Naive thymus-derived CD8-positive, alpha-beta T cell (primary cell): ENCODE data around the gene RNASE8. TPM values are rescaled to one million over a fixed set of nuclear protein-coding genes. Genes with fewer than 3 reads are reported as not detected.

ENCODE experiments used
- ATAC-seq, 2 donors: fragments of 150-1000 bp; cut with Tn5 transposase in 1 of 2; sonication (Bioruptor Pico), chemical (Tn5 transposase) in 1 of 2; 1 replicate in 1 of 2; 2 replicates in 1 of 2; pipeline ENCODE4 v1.10.0; 2021; ENCODE audit warnings: mild to moderate bottlenecking in 2 of 2, moderate library complexity in 2 of 2
- POLR2A ChIA-PET: fragments of 350-600 bp; sonication (Branson Sonifier 250); formaldehyde crosslinking; loops from one replicate; lab custom pipeline; 2021; ENCODE audit warnings: antibody characterized with exemption; lab: Charles Lee
- DNase-seq, 10 donors: peaks; one replicate each; pipeline versions ENCODE4 v3.0.0 to v3.0.0-alpha.2; 2020 to 2022
- H3K27ac Mint-ChIP-seq, 10 donors: one replicate each; pipeline ENCODE4 v1.8.0; 2020 to 2022; ENCODE audit warnings: mild to moderate bottlenecking in 10 of 10, mixed read lengths in 10 of 10, moderate library complexity in 4 of 10, inconsistent platforms in 1 of 10
- H3K27me3 Mint-ChIP-seq, 5 donors: one replicate each; pipeline ENCODE4 v1.8.0; 2021 to 2022; ENCODE audit warnings: mixed read lengths in 5 of 5
- H3K36me3 Mint-ChIP-seq, 3 donors: one replicate each; pipeline ENCODE4 v1.8.0; 2020 to 2022; ENCODE audit warnings: mixed read lengths in 3 of 3, mild to moderate bottlenecking in 2 of 3, inconsistent platforms in 1 of 3
- H3K4me1 Mint-ChIP-seq, 4 donors: one replicate each; pipeline ENCODE4 v1.8.0; 2021 to 2022; ENCODE audit warnings: mixed read lengths in 4 of 4
- H3K4me3 Mint-ChIP-seq, 10 donors: one replicate each; pipeline ENCODE4 v1.8.0; 2020 to 2022; ENCODE audit warnings: mild to moderate bottlenecking in 10 of 10, mixed read lengths in 10 of 10, moderate library complexity in 6 of 10, inconsistent platforms in 1 of 10
- H3K9me3 Mint-ChIP-seq, 9 donors: one replicate each; pipeline ENCODE4 v1.8.0; 2020 to 2022; ENCODE audit warnings: mixed read lengths in 9 of 9, mild to moderate bottlenecking in 3 of 9, inconsistent platforms in 1 of 9, moderate library complexity in 1 of 9
- polyA plus RNA-seq, 3 donors: library from polyadenylated mRNA; unstranded; fragments of 300-500 nt; fragmentation: Illumina TruSeq; gene quantifications; one replicate each; pipeline ENCODE4 v1.2.3, GENCODE V29; 2021
- total RNA-seq, 8 experiments: library from RNA in 2 of 8; stranded (reverse) in 2 of 8; gene quantifications; one replicate each; pipeline ENCODE4 v1.2.3 and lab custom pipeline; 2021 to 2026

Gene RNASE8
- total and polyA plus RNA-seq, 5 experiments from 2014 or later: not detected

GRCh38 chr14:21071225-21072030 is 13.8 kb downstream of the RNASE8 start:
- peak in 6 of 10 donors; percentile 13 to 46 (median 29) for DNase-seq
- Mint-ChIP-seq H3K27me3 (peaks cover 33 to 72% (median 50%) of the 10 kb centered on the region in 5 donors), H3K36me3 (no peaks in the 10 kb centered on the region), H3K9me3 (no peaks in the 10 kb centered on the region), H3K4me3 (peak overlapping the region; percentile 71 to 91 (median 84)), H3K27ac (peak overlapping the region in 7 of 10 donors; percentile 59 to 92 (median 85)), H3K4me1 (peaks cover 20 to 39% (median 36%) of the 10 kb centered on the region in 4 donors)
- POLR2A ChIA-PET: interaction anchor here (0.6 to 2.3 kb wide), 8 partner anchors 10 to 405 kb away, joined by 3 to 16 read pairs (median 4); no protein-coding TSS in a partner anchor
- ATAC-seq: peak; percentile 35 to 46

GRCh38 chr14:21072031-21072473 is 14.4 kb downstream of the RNASE8 start:
- H3K9me3 Mint-ChIP-seq: no peaks in the 10 kb centered on the region
- peak overlapping the region; percentile 71 to 91 (median 84) for H3K4me3 Mint-ChIP-seq
- peak overlapping the region in 4 of 10 donors; percentile 47 to 85 (median 72) for H3K27ac Mint-ChIP-seq
- DNase-seq (no peak), ATAC-seq (no peak)
- peaks cover 27 to 66% (median 46%) of the 10 kb centered on the region in 5 donors for H3K27me3 Mint-ChIP-seq
- H3K36me3 Mint-ChIP-seq: no peaks in the 10 kb centered on the region
- H3K4me1 Mint-ChIP-seq: peaks cover 20 to 39% (median 36%) of the 10 kb centered on the region in 4 donors
- POLR2A ChIA-PET: interaction anchor here (0.6 to 2.3 kb wide), 6 partner anchors 9 to 404 kb away, joined by 3 to 8 read pairs (median 4); no protein-coding TSS in a partner anchor

GRCh38 chr14:21072781-21073339 is 15.2 kb downstream of the RNASE8 start:
- DNase-seq: no peak
- peak overlapping the region in 1 of 10 donors; percentile 0 for H3K27ac Mint-ChIP-seq
- peaks cover 20 to 39% (median 36%) of the 10 kb centered on the region in 4 donors for H3K4me1 Mint-ChIP-seq
- ATAC-seq: no peak
- no peaks in the 10 kb centered on the region for H3K36me3 Mint-ChIP-seq
- POLR2A ChIA-PET: no interaction called here
- no peaks in the 10 kb centered on the region for H3K9me3 Mint-ChIP-seq
- peak overlapping the region in 6 of 10 donors; percentile 3 to 85 (median 54) for H3K4me3 Mint-ChIP-seq
- H3K27me3 Mint-ChIP-seq: peaks cover 23 to 58% (median 41%) of the 10 kb centered on the region in 5 donors

- Mint-ChIP-seq H3K4me1 (peaks cover 17 to 32% (median 30%) of the 10 kb centered on the region in 4 donors), H3K36me3 (no peaks in the 10 kb centered on the region), H3K27ac (peak overlapping the region in 1 of 10 donors; percentile 6), H3K27me3 (peaks cover 15 to 47% (median 33%) of the 10 kb centered on the region in 5 donors), H3K4me3 (no peak overlapping the region), H3K9me3 (no peaks in the 10 kb centered on the region)
- DNase-seq (no peak), ATAC-seq (no peak)
- POLR2A ChIA-PET: no interaction called here
Observed at GRCh38 chr14:21073921-21074320, 16.3 kb downstream of the RNASE8 start.

GRCh38 chr14:21074398-21075272 is 17.0 kb downstream of the RNASE8 start:
- Mint-ChIP-seq H3K4me3 (no peak overlapping the region), H3K27ac (no peak overlapping the region), H3K4me1 (peaks cover 11 to 25% (median 22%) of the 10 kb centered on the region in 4 donors), H3K27me3 (peaks cover 9 to 40% (median 26%) of the 10 kb centered on the region in 5 donors), H3K9me3 (no peaks in the 10 kb centered on the region), H3K36me3 (no peaks in the 10 kb centered on the region)
- POLR2A ChIA-PET: no interaction called here
- DNase-seq (no peak), ATAC-seq (no peak)

- ATAC-seq (no peak), DNase-seq (no peak)
- Mint-ChIP-seq H3K9me3 (no peaks in the 10 kb centered on the region), H3K4me1 (peaks cover 8 to 17% (median 14%) of the 10 kb centered on the region in 4 donors), H3K36me3 (no peaks in the 10 kb centered on the region), H3K27ac (no peak overlapping the region), H3K27me3 (peaks cover 12 to 29% (median 19%) of the 10 kb centered on the region in 5 donors), H3K4me3 (no peak overlapping the region)
- POLR2A ChIA-PET: no interaction called here
Observed at GRCh38 chr14:21075719-21076437, 18.3 kb downstream of the RNASE8 start.

GRCh38 chr14:21077672-21078071 is 20.1 kb downstream of the RNASE8 start:
- Mint-ChIP-seq H3K9me3 (no peaks in the 10 kb centered on the region), H3K27ac (peak overlapping the region in 1 of 10 donors; percentile 3), H3K4me3 (no peak overlapping the region), H3K36me3 (no peaks in the 10 kb centered on the region), H3K4me1 (no peaks in the 10 kb centered on the region), H3K27me3 (peaks cover 3 to 14% (median 8%) of the 10 kb centered on the region in 5 donors)
- ATAC-seq (peak in 1 of 2 donors; percentile 30), DNase-seq (no peak)
- POLR2A ChIA-PET: no interaction called here

- POLR2A ChIA-PET: interaction anchor here (1.1 kb wide), 1 partner anchor 25 kb away, joined by 3 read pairs; no protein-coding TSS in a partner anchor
- H3K27me3 Mint-ChIP-seq: peaks cover 1 to 10% (median 5%) of the 10 kb centered on the region in 5 donors
- H3K27ac Mint-ChIP-seq: no peak overlapping the region
- no peaks in the 10 kb centered on the region for H3K4me1 Mint-ChIP-seq
- no peak overlapping the region for H3K4me3 Mint-ChIP-seq
- no peaks in the 10 kb centered on the region for H3K9me3 Mint-ChIP-seq
- DNase-seq (no peak), ATAC-seq (no peak)
- H3K36me3 Mint-ChIP-seq: no peaks in the 10 kb centered on the region
Observed at GRCh38 chr14:21078287-21078686, 20.7 kb downstream of the RNASE8 start.

- DNase-seq: no peak
- Mint-ChIP-seq H3K9me3 (no peaks in the 10 kb centered on the region), H3K36me3 (no peaks in the 10 kb centered on the region), H3K27me3 (peaks cover 0 to 6% (median under 1%) of the 10 kb centered on the region in 5 donors), H3K4me1 (no peaks in the 10 kb centered on the region), H3K4me3 (no peak overlapping the region), H3K27ac (peak overlapping the region in 1 of 10 donors; percentile 23)
- POLR2A ChIA-PET: interaction anchor here (1.1 kb wide), 1 partner anchor 25 kb away, joined by 3 read pairs; no protein-coding TSS in a partner anchor
- ATAC-seq: no peak
Observed at GRCh38 chr14:21078726-21079125, 21.1 kb downstream of the RNASE8 start.

- H3K9me3 Mint-ChIP-seq: no peaks in the 10 kb centered on the region
- ATAC-seq (no peak), DNase-seq (no peak)
- no peak overlapping the region for H3K27ac Mint-ChIP-seq
- POLR2A ChIA-PET: interaction anchor here (0.9 kb wide), 1 partner anchor 10 kb away, joined by 4 read pairs; no protein-coding TSS in a partner anchor
- H3K4me3 Mint-ChIP-seq: no peak overlapping the region
- peaks cover 0 to 6% (median 0%) of the 10 kb centered on the region in 5 donors for H3K27me3 Mint-ChIP-seq
- H3K4me1 Mint-ChIP-seq: peaks cover 2 to 8% (median 3%) of the 10 kb centered on the region in 4 donors
- no peaks in the 10 kb centered on the region for H3K36me3 Mint-ChIP-seq
Observed at GRCh38 chr14:21081521-21082142, 24.0 kb downstream of the RNASE8 start.
